ENCODE measurements around the gene MAPKBP1. TPM values are rescaled to one million over a fixed set of nuclear protein-coding genes. Genes with fewer than 3 reads are reported as not detected.

The MAPKBP1 gene
- total and polyA plus RNA-seq, 2 of the 8 experiments (the other 6 are each of a cell fraction or from before 2014, with no cell fraction given) = 4.3 to 11.3 TPM

DNA sequence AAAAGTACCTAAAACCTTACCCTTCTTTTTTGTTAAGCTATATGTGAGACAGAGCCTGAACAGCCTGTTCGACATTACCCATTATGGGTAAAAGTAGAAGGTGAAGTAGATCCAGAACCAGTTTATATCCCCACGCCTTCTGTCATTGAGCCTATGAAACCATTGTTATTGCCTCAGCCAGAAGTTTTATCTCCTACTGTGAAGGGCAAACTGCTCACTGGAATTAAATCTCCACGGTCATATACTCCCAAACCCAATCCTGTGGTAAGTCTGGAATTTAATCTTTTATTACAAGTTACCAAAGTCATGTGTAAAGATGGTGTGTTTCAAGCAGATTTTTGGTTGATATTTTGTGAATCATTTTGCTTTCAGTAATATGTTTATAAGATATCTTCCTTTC is 47.1 kb upstream of the MAPKBP1 start:
- H2BK15ac ChIP-seq (ENCODE audit: low read length) = no peak overlapping the region
- no peak overlapping the region for H3K4me2 ChIP-seq (ENCODE audit: insufficient read depth in 1 of 2, low read depth in 2 of 2, low read length in 2 of 2)
- H4K91ac ChIP-seq (replicated peaks; ENCODE audit: insufficient read length, low read length) = no peak overlapping the region
- no peak overlapping the region for H3K9ac ChIP-seq (replicated peaks in 1 of 4; ENCODE audit: extremely low read depth in 1 of 4, low read depth in 3 of 4, low read length in 3 of 4)
- WGBS, 2 experiments (ENCODE audit: extremely low coverage in 1 of 2, insufficient coverage in 1 of 2, insufficient read length in 1 of 2, insufficient replicate concordance in 2 of 2, low coverage in 1 of 2, low lambda C conversion rate in 2 of 2, missing lambda C conversion rate in 1 of 2) = 77% methylated on average over 3 of the region's 3 CpGs; no CpG with 5 or more reads in 1 of the 2 experiments
- no peak overlapping the region for H3K4ac ChIP-seq (replicated peaks; ENCODE audit: insufficient read length, low read depth, low read length)
- no peak overlapping the region for H2BK20ac ChIP-seq (ENCODE audit: low read length)
- no peak overlapping the region for H3K27ac ChIP-seq (ENCODE audit: low read depth, low read length)
- no peak overlapping the region for H3K4me3 ChIP-seq (ENCODE audit: extremely low read depth in 1 of 4, insufficient read depth in 2 of 4, low read depth in 3 of 4, low read length in 4 of 4)
- no peaks in the 10 kb centered on the region for H3K79me2 ChIP-seq (ENCODE audit: control insufficient read depth in 1 of 2, insufficient read depth in 2 of 2, low read length in 2 of 2)
- H3K9me3 ChIP-seq (ENCODE audit: insufficient read depth in 2 of 2, low read depth in 1 of 2, low read length in 1 of 2) = no peaks in the 10 kb centered on the region
- H3K36me3 ChIP-seq (ENCODE audit: control insufficient read depth in 2 of 4, insufficient read depth in 4 of 4, low read length in 3 of 4) = peaks cover 0 to 10% (median 1%) of the 10 kb centered on the region in 4 experiments; a peak in 2 of 8 replicates
- no peak for FAIRE-seq
- H2AFZ ChIP-seq (ENCODE audit: low read length) = no peak overlapping the region
- H2BK5ac ChIP-seq (ENCODE audit: low read depth, low read length) = no peak overlapping the region
- H2AK5ac ChIP-seq (ENCODE audit: low read depth, low read length) = no peak overlapping the region
- no peak overlapping the region for H4K5ac ChIP-seq (ENCODE audit: insufficient read length, low read depth, low read length)
- H2BK12ac ChIP-seq (ENCODE audit: low read depth, low read length) = no peak overlapping the region
- no peak overlapping the region for H2BK120ac ChIP-seq (replicated peaks; ENCODE audit: low read depth, low read length)
- H3K27me3 ChIP-seq (replicated peaks in 1 of 4; ENCODE audit: control insufficient read depth in 3 of 4, extremely low read depth in 1 of 4, insufficient read depth in 3 of 4, low read length in 3 of 4) = no peaks in the 10 kb centered on the region
- POLR2A ChIA-PET (ENCODE audit: partially characterized antibody) = interaction anchor here (0.6 kb wide), 1 partner anchor 11 kb away, joined by 3 read pairs; no protein-coding TSS in a partner anchor
- no peaks in the 10 kb centered on the region for H3K23me2 ChIP-seq (ENCODE audit: low read depth, low read length)
- H4K8ac ChIP-seq (ENCODE audit: extremely low read depth, insufficient read depth, low read length) = no peak overlapping the region
- no peaks in the 10 kb centered on the region for H3K79me1 ChIP-seq (ENCODE audit: low read depth, low read length)
- no peak overlapping the region for H3K18ac ChIP-seq (ENCODE audit: extremely low read depth, low read length)
- DNase-seq (ENCODE audit: low read depth in 1 of 2, low spot score in 2 of 2) = no peak
- CTCF ChIA-PET (ENCODE audit: partially characterized antibody) = interaction anchor here (0.6 to 0.8 kb wide), 2 partner anchors 83 to 123 kb away, joined by 3 to 4 read pairs; no protein-coding TSS in a partner anchor
- no peak overlapping the region for H3K14ac ChIP-seq (ENCODE audit: insufficient read length)
- H4K20me1 ChIP-seq (replicated peaks in 1 of 2; ENCODE audit: control insufficient read depth in 1 of 2, insufficient read depth in 2 of 2, low read length in 2 of 2) = peaks cover 1 to 2% of the 10 kb centered on the region in 2 experiments
- TF ChIP-seq CBX8 (IDR thresholded peaks at IDR 0.05; ENCODE audit: borderline replicate concordance, low read depth, low read length) = no peak
- no peak for TF ChIP-seq HDAC6 (IDR thresholded peaks at IDR 0.05; ENCODE audit: low read depth, low read length)
- no peak overlapping the region for H3K56ac ChIP-seq (replicated peaks; ENCODE audit: insufficient read length, low read depth, low read length)
- no peaks in the 10 kb centered on the region for H3K4me1 ChIP-seq (replicated peaks in 1 of 4; ENCODE audit: control insufficient read depth in 3 of 4, insufficient read depth in 4 of 4, low read length in 3 of 4)
- no peak overlapping the region for H3K23ac ChIP-seq (ENCODE audit: insufficient read length)

Measured in H1 (cell line).